DMS53 (cell line): ENCODE measurements around the gene TRIM63.

Experiments used
- DNase-seq: peaks from one replicate; lab custom pipeline; 2025; lab: John Stamatoyannopoulos, UW

The TRIM63 gene

DNA sequence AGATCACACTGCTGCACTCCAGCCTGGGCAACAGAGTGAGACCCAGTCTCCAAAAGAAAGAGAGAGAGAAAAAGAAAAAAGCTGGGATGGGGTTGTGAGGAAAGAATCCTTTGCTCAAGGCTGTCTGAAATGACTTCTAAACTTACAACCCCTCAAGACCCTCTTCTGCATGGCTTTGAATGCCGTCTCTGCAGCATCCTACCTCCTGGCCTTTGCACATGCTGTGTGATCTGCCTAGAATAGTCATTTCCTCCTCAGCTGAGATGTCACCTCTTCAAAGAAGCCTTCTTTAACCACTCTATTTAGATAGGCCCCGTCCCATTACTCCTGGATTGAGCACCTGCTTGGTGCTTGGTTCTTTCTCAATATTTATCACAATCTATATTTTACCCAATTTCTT, 17.4 kb upstream of the TRIM63 start:
- DNase-seq: no peak

DNA sequence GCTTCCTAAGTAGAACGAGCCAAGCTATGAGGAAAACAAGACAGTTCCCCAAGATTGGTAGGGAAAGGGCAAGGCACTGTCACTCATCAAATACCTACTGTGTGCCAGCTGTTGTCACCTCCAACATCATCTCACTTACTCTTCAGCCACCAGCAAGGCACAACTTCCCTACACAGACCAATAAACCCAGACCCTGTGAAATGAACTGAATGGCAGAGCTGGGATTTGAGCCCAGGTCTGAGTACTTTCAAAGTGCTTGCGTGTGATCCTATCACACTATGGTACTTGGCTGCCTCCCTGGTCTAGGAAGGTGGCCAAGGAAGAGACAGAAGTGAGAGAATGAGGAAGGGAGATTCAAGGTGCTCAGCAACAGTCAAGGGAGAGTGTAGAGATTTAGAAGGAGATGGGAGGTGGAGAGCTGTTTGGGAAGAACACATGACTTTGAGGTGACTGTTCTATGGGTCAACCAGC, 16.7 kb upstream of the TRIM63 start:
- DNase-seq: no peak

GRCh38 chr1:26083208-26083607, 15.8 kb upstream of the TRIM63 start:
- no peak for DNase-seq

- DNase-seq: no peak
These were observed 14.6 kb upstream of the TRIM63 start for GRCh38 chr1:26082020-26082350.

GRCh38 chr1:26081267-26082019, 14.0 kb upstream of the TRIM63 start:
- no peak for DNase-seq

DNA sequence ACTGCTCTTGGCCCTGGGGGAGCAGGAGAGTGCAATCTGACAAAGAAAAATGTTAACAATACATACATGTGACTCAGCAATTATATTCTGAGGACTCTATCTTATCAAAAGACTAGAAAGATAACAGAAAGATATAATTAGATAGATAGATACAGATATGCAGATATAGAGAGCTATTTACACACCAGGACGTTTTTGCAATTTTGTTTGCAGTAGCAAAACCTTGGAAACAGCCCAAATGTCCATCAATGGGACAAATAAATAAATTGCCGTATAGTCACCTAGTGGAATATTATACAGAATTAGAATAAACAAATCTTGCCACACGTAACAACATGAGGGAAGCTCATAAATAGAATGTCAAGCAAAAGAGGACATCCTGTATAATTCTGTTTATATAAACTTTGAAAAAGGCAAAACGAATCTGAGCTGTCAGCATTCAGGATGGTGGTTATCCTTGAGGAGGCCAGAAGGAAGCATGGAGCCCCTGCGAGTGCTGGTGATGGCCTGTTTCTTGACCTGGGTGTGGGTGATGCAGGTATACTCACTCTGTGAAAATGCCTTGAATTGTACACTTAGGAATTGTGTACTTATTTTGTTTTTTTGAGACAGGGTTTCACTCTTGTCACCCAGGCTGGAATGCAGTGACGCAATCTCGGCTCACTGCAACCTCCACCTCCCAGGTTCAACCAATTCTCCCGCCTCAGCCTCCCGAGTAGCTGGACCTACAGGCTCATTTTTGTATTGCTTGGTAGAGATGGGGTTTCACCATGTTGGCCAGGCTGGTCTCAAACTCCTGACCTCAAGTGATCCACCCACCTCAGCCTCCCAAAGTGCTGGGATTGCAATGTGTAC, 12.8 kb upstream of the TRIM63 start:
- DNase-seq: no peak

DNA sequence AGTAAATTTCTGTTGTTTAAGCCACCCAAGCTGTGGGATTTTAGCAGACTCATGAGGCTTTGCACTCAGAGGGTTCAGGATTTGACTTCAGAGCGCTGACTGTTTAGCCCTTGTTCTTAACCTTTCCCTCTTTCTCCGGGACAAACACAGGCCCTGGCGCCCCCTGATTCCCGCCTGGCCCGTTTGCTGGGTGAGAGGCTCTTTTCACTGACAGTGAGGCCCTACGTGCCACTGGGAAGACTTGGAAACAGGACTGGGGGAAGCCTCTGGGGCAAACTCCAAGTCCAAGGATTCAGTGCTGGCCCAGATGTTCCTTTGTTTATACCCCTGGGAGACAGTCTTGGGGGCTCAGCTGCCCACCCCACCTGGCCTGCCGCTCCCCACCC, 11.7 kb upstream of the TRIM63 start:
- no peak for DNase-seq

- DNase-seq: no peak
These were observed 11.1 kb upstream of the TRIM63 start for GRCh38 chr1:26078286-26079177.

- DNase-seq: no peak
These were observed 10.1 kb upstream of the TRIM63 start for GRCh38 chr1:26077524-26077923.

GRCh38 chr1:26075421-26076144, 8.2 kb upstream of the TRIM63 start:
- no peak for DNase-seq

- DNase-seq: peak; percentile 24
These were observed 4.9 kb upstream of the TRIM63 start for GRCh38 chr1:26072305-26072704.

DNA sequence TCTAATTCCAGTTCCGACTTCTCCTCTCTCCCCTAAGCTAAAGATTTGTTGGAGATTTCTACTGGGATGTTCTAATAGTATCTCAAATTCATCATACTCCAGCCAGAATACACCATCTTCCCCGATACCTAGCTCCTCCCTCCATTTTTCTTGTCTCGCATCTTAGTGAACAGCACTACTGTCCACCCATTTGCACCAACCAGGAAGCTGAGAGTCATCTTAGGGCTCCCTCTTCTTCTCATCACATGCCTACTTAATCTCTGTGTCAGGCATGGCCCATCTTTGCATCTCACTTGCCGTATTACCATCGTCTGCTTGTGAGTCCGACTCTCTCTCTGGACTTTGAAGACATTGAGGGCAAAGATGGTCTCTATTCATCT, 3.5 kb upstream of the TRIM63 start:
- no peak for DNase-seq

- peak; percentile 22 for DNase-seq
These were observed 3.0 kb upstream of the TRIM63 start for GRCh38 chr1:26070296-26070962.

DNA sequence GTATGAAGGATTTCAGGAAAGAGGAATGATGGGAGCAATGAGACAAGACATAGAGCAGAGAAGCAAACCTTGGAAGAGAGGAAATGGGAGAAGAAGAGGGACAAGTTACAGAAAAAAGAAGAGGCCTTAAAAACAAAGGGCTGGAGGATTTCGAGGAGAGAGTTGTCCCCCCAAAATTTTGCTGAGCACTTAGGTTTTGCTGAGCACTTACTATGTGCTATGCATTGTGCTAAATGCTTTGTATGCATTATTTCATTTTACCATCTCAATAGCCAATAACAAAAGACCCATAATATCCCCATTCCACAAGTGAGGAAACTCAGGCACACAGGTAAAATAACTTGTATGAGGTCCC, 2.5 kb upstream of the TRIM63 start:
- DNase-seq: no peak

DNA sequence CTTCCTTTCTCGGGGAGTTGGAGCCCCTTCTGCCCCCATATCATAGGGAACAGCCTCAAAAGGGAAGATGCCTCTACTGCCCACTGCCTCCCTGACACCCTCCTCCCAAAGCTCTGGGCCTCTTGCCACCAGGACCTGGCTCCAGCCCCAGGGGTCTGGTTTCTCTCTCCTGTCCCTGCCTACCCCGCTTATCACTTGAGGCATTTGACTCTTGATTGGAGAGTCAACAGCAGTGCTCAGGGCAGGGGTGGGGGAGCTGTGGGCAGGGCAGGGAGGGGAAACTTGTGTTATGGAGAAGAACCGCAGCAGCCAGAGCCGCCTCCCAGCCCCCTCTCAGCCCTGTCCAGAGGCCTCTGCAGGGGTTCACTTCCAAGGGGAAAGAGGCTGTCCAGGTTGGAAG, 573 bp downstream of the TRIM63 start:
- DNase-seq: no peak

- DNase-seq: no peak
These were observed 1.3 kb downstream of the TRIM63 start for GRCh38 chr1:26066160-26066559.

DNA sequence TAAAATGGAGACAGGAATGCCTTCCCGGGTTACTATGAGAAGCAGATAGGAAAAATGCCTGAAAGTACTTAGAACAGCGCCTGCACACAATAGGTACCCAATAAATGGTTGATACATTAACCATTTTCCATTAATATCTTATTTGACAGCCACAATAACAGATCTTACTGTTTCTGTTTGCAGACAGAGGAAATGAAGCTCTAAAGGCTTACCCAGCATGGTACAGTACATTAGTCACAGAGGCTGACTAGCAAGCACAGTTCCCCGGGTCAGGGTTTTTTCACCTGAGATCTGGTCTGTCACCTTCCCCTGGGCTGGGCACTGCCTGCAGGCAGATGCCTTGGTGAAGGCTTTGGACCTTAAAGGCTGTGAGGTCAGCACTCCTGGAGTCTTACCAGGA, 2.9 kb downstream of the TRIM63 start:
- DNase-seq: no peak

GRCh38 chr1:26060832-26061574, 6.4 kb downstream of the TRIM63 start:
- no peak for DNase-seq

DNA sequence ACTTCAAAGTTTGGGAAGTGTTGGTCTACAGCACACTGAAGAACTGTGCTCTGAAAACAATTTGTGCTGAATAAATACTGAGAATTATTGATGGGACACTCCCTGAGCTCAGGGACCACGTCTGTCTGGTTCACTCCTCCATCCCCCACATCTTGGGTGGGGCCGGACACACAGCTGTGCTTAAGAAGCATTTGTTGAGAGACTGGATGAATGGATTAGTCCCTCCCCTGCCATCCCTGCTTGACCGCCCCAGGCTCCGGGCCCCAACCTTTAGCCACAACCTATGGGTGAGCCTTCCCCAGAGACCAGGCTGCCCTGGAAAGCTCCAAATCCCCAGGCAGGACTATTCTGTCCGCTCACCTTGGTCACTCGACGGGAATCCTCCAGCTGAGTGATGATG, 7.5 kb downstream of the TRIM63 start:
- DNase-seq: no peak

GRCh38 chr1:26058052-26058595, 9.3 kb downstream of the TRIM63 start:
- no peak for DNase-seq
